Hindlimb muscle (tissue), 1 donor: Measurements from ENCODE around the gene CTNNA1. TPM values are rescaled to one million over a fixed set of nuclear protein-coding genes. Genes with fewer than 3 reads are reported as not detected.
"Not testable (repeated sequence)": the region's sequence is repeated elsewhere in the genome, so short reads cannot be mapped to it uniquely, and the experiment has no call there.

ENCODE experiments used
- DNase-seq: peaks from one replicate; pipeline ENCODE4 v3.0.0-alpha.2; 2013
- polyA plus RNA-seq: library from polyadenylated mRNA; unstranded; fragments of 120-200 nt; gene quantifications from one replicate; pipeline ENCODE4 v1.2.1, GENCODE V29; 2013; ENCODE audit not compliant: insufficient read length

Gene CTNNA1
- polyA plus RNA-seq, 1 donor = 306 TPM

- not testable (repeated sequence) for DNase-seq
These were observed 57.6 kb downstream of the CTNNA1 start for GRCh38 chr5:138810861-138811260.

- no peak for DNase-seq
These were observed 62.3 kb downstream of the CTNNA1 start for GRCh38 chr5:138815529-138815928.

DNA sequence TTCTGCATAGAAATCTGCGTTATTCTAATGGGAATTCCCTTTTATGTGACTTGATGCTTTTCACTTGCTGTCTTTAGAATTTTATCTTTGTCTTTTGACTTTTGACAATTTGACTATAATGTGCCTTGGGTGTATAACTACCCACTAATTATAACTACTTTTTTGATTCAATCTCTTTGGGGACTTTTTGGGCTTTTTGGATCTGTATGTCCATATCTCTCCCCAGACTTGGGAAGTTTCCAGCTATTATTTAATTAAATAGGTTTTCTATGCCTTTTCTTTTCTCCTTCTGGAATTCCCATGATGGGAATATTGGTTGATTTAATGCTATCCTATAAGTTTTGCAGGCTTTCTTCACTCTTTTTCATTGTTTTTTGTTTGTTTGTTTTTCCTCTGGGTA is 64.0 kb downstream of the CTNNA1 start:
- no peak for DNase-seq

- peak; percentile 22 for DNase-seq
These were observed 65.9 kb downstream of the CTNNA1 start for GRCh38 chr5:138819081-138819480.

- no peak for DNase-seq
These were observed 67.5 kb downstream of the CTNNA1 start for GRCh38 chr5:138820695-138821094.

DNA sequence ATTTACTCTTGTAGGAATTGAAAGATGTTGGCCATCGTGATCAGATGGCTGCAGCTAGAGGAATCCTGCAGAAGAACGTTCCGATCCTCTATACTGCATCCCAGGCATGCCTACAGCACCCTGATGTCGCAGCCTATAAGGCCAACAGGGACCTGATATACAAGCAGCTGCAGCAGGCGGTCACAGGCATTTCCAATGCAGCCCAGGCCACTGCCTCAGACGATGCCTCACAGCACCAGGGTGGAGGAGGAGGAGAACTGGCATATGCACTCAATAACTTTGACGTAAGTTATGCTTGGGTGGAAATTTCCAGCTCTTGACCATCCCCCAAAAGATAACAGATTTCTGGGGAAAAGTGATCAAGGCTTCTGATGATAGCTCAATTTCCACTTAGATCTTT is 71.3 kb downstream of the CTNNA1 start:
- no peak for DNase-seq

- no peak for DNase-seq
These were observed 72.0 kb downstream of the CTNNA1 start for GRCh38 chr5:138824924-138825863.

- DNase-seq = no peak
These were observed 75.3 kb downstream of the CTNNA1 start for GRCh38 chr5:138828556-138828955.

- DNase-seq = no peak
These were observed 76.1 kb downstream of the CTNNA1 start for GRCh38 chr5:138829341-138829740.

DNA sequence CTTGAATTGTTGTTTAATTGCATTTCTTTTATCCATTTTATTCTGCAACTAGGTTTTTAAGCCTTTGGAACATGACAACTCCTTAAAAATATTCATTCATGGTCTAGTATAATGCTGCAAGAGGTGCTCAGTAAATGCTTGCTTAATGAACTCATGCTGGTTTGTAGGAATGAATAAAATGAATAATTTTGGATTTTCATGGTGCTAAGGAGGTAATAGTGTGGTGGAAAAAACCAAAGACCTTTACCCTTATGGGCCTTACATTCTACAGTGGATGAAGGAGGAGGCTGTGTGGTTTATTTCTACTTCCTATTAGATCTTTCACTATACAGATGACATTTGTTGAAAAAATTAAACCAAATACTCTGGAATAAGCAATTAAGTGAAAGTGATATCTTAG is 78.5 kb downstream of the CTNNA1 start:
- no peak for DNase-seq

DNA sequence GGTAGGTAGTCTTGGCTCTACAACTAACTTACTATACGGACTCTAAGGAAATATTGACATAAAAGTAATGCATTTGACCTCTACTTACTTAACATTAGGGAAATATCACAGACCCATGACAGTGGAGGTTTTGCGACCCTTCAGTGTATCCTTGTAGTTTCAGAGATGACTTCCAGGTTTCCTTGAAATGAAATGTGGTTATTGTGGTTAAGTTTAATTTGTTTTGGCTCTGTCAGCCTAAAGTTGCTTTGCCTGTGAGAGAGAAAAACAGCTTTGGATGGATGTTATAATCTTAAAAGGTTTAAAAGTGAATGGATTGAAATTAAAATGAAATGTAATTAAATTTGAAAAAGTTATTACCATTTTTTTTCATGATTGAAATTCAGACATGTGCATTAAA is 79.0 kb downstream of the CTNNA1 start:
- no peak for DNase-seq

- DNase-seq = no peak
These were observed 79.9 kb downstream of the CTNNA1 start for GRCh38 chr5:138833080-138833479.

- no peak for DNase-seq
These were observed 80.7 kb downstream of the CTNNA1 start for GRCh38 chr5:138833726-138834480.

- DNase-seq = not testable (repeated sequence)
These were observed 81.6 kb downstream of the CTNNA1 start for GRCh38 chr5:138834853-138835252.

GRCh38 chr5:138837160-138837559 is 83.9 kb downstream of the CTNNA1 start:
- DNase-seq = no peak

- DNase-seq = no peak
These were observed 86.9 kb downstream of the CTNNA1 start for GRCh38 chr5:138840103-138840502.

DNA sequence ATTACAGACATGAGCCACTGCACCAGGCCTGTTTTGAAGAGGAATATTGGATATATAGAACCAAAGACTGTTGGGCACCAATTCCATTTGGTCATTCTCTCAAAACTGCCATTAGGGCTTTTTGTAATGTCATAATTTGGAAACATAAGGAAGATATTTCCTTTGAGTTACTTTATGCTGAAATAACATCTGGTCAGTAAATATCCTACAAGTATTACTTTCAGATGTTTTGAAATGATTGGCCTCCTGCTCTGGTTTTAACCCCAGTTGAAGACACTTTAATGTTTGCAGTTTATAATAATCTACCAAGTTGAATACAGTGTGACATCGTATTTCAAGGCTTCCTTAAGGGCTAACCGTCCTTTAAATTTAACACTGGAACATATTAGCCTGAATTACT is 88.3 kb downstream of the CTNNA1 start:
- no peak for DNase-seq

DNA sequence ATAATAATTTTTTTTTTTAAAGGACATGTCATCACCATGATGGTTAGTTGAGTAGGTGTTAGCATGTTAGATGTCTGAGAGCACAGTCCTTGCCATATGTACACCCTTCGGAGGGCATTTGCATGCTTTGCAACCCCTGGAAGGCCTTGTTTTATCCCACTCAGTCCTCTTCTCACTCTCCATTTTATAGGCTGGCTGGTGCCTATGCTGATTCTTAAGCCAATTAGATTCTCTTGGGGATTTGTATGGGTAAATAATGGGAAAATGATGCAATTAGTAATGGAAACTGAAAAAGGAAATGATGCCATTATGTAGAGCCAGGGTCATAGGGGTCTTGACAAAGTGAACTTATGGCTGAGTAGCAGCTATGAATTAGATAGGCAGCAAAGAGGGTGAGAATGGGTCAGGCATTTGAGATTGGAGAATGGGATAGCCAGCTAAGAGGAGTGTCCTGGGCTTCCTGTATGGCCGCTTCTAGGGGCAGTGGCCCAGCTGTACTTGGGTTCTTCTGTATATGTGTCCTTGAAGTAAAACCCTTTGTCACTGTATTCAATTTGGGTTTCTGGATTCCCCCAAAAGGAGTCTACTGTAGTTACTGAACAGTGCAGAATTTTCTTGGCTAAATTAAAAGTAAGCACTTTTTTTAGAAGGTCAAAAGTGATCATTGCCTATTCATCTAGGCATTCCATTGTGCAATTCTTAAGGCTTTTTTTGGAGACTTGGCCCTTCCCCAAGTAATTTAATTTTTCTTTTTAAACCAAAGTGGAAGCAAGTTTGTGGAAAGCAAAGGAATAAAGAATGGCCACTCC is 90.3 kb downstream of the CTNNA1 start:
- no peak for DNase-seq

DNA sequence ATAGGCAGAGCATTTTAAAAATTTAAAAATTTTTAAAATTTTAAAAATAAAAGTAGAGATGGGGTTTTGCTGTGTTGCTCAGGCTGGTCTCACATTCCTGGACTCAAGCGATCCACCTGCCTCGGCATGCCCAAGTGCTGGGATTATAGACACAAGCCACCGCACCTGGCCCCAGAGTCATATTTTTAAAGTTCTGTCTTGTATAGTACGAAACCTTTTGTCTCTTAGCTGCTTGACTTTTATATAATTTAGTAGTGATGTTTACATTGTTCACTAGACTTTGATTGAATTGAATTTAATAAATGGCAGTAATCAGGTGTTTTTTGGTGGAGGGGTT is 90.9 kb downstream of the CTNNA1 start:
- no peak for DNase-seq

DNA sequence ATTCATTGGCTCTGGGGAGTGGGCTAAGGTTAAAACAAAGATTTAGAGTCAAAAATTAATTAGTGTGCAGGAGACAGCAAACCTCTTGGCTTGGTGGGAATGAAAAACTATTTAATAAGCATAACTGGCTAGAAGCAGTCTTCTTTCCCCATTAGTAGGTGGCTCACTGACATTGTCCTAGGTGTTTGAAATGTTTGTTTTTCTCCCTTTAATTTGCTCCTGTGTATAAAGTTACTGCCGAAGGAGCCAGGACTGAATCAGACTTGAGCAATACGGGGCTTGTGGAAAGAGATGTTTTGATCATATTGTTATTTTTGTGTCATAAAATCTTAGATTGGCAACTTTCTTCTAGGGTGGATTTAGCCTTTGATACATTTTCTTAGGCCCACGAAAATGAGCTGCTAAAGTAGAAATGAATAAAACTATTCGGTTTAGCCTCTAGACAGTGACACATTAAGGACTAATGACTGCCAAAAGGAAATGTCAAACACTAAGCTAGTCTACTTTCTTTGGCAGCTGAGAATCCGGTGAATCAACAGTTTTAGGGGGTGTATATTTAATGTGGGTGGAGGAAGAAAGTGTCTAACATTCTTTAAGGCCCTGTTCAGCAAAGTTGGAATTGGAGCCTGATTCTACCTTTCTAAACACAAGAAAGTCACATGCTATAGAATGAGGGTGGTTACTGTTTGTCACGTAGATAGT is 91.7 kb downstream of the CTNNA1 start:
- DNase-seq = no peak

- DNase-seq = no peak
These were observed 96.2 kb downstream of the CTNNA1 start for GRCh38 chr5:138849439-138849838.

DNA sequence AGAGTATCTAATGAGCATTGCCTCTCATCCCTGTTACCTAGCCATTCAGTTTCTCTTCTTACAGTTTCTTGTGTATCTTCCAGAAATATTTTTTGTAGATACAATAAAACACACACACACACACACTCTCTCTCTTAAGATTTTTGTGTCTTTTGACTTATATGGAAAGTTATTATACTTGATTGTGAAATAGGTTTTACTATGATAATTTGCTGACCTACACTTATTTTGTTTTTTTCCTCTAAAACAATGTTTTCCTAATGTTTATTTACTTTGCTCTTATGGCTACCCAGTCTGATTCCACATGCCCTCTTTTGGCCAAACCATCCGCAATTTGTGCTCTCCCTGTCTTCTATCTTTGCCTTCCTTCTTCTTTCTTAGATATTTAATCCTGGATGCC is 96.7 kb downstream of the CTNNA1 start:
- no peak for DNase-seq
